ENCODE data around the gene PDGFRA. TPM values are rescaled to one million over a fixed set of nuclear protein-coding genes. Genes with fewer than 3 reads are reported as not detected.

Gene PDGFRA
- total RNA-seq, 1 experiment from 2014 or later, result 6.8 TPM

DNA sequence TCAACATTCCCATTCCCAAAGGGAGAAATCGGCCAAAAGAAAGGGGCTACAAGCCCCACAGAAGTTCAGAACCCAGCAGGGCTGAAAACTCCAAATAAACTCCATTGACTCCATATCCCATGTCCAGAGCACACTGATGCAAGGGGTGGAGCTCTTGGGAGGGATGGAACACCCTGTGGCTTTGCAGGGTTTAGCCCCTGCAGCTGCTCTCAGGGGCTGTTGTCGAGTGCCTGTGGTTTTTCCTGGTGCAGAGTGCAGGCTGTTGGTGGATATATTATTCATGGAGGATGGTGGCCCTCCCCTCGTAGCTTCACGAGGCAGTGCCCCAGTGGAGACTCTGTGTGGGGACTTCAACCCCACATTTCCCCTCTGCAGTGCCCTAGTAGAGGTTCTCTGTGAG is 53.7 kb downstream of the PDGFRA start:
- Histone ChIP-seq H4K8ac (replicated peaks; ENCODE audit: insufficient read length, low read depth, low read length) (no peak overlapping the region), H3K9me3 (ENCODE audit: control insufficient read depth, low read depth, low read length) (peaks cover 20% of the 10 kb centered on the region), H2BK15ac (ENCODE audit: low read depth, low read length) (no peak overlapping the region), H2AFZ (ENCODE audit: low read length) (no peak overlapping the region), H3K23ac (ENCODE audit: insufficient read length, low read depth, low read length) (no peak overlapping the region), H3K27me3 (ENCODE audit: insufficient read depth, low read length) (no peaks in the 10 kb centered on the region), H3K9ac (ENCODE audit: extremely low read depth, insufficient read length, low read length) (no peak overlapping the region), H2BK12ac (ENCODE audit: insufficient read length, low read depth, low read length) (no peak overlapping the region), H3K79me1 (ENCODE audit: insufficient read depth, low read depth, low read length, poor library complexity, severe bottlenecking) (no peaks in the 10 kb centered on the region), H3K79me2 (ENCODE audit: insufficient read depth, low read length) (no peaks in the 10 kb centered on the region), H3K4ac (ENCODE audit: low read depth, low read length) (no peak overlapping the region), H4K20me1 (ENCODE audit: control insufficient read depth, insufficient read depth, insufficient read length) (no peaks in the 10 kb centered on the region), H3T11ph (ENCODE audit: low read length) (no peak overlapping the region), H2BK120ac (ENCODE audit: low read depth, low read length, poor library complexity, severe bottlenecking) (no peak overlapping the region), H4K5ac (ENCODE audit: insufficient read length, low read depth, low read length) (no peak overlapping the region), H3K18ac (ENCODE audit: insufficient read length, low read depth, low read length) (no peak overlapping the region), H4K91ac (ENCODE audit: insufficient read length, low read depth, low read length) (no peak overlapping the region), H2AK5ac (ENCODE audit: insufficient read length, low read length) (no peak overlapping the region), H3K14ac (ENCODE audit: insufficient read depth, low read length) (no peak overlapping the region), H2BK5ac (ENCODE audit: insufficient read length, low read length) (no peak overlapping the region), H3K23me2 (ENCODE audit: insufficient read length, low read depth, low read length, poor library complexity, severe bottlenecking) (no peaks in the 10 kb centered on the region), H3K4me2 (ENCODE audit: insufficient read depth, insufficient read length, low read length) (no peak overlapping the region), H3K27ac (ENCODE audit: insufficient read length, low read depth, low read length) (no peak overlapping the region), H2BK20ac (ENCODE audit: low read depth, low read length, poor library complexity, severe bottlenecking) (no peak overlapping the region), H3K4me1 (ENCODE audit: insufficient read depth, low read length) (peaks cover 5% of the 10 kb centered on the region), H3K56ac (ENCODE audit: insufficient read length, low read depth, low read length) (no peak overlapping the region)
- Mint-ChIP-seq H3K36me3 (ENCODE audit: insufficient read depth in 1 of 3, low read depth in 3 of 3) (peaks cover 42 to 47% (median 46%) of the 10 kb centered on the region in 3 experiments), H3K9me3 (peaks cover 29 to 52% of the 10 kb centered on the region in 2 experiments), H3K27me3 (ENCODE audit: low read depth) (peaks cover 3% of the 10 kb centered on the region), H3K27ac (no peak overlapping the region), H3K4me3 (no peak overlapping the region), H3K4me1 (peaks cover 10 to 15% of the 10 kb centered on the region in 2 experiments)
- no peak for DNase-seq
- TF ChIP-seq, protein P1, sequence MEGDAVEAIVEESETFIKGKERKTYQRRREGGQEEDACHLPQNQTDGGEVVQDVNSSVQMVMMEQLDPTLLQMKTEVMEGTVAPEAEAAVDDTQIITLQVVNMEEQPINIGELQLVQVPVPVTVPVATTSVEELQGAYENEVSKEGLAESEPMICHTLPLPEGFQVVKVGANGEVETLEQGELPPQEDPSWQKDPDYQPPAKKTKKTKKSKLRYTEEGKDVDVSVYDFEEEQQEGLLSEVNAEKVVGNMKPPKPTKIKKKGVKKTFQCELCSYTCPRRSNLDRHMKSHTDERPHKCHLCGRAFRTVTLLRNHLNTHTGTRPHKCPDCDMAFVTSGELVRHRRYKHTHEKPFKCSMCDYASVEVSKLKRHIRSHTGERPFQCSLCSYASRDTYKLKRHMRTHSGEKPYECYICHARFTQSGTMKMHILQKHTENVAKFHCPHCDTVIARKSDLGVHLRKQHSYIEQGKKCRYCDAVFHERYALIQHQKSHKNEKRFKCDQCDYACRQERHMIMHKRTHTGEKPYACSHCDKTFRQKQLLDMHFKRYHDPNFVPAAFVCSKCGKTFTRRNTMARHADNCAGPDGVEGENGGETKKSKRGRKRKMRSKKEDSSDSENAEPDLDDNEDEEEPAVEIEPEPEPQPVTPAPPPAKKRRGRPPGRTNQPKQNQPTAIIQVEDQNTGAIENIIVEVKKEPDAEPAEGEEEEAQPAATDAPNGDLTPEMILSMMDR (conservative IDR thresholded peaks at IDR 0.05), result no peak
- WGBS (ENCODE audit: extremely low coverage, insufficient read length, low lambda C conversion rate), result no CpG with 5 or more reads among the region's 4 CpGs
